Measurements from ENCODE around the gene TNFRSF19.

GRCh38 chr13:23605831-23606230 is 35.6 kb downstream of the TNFRSF19 start:
- TF ChIP-seq SIN3A (IDR thresholded peaks at IDR 0.05; ENCODE audit: borderline replicate concordance, insufficient read depth, low read depth, low read length) (no peak), CTCF (IDR thresholded peaks at IDR 0.05) (no peak)

Measured in Panc1 (cell line).